GM13976 (cell line): ENCODE data around the gene TARBP2.
"Not testable (repeated sequence)": the region's sequence is repeated elsewhere in the genome, so short reads cannot be mapped to it uniquely, and the experiment has no call there.

Experiments used
- DNase-seq: peaks from one replicate; pipeline ENCODE4 v3.0.0; 2012; ENCODE audit warnings: low spot score
- in situ Hi-C: fragments of 300-500 bp; cut with MboI; formaldehyde crosslinking; loops from one replicate; pipeline ENCODE4 v1.12.0; 2022; ENCODE audit warnings: low sequenced_read_pairs, mixed read lengths, inconsistent platforms; ENCODE audit not compliant: unreplicated experiment
- TF ChIP-seq, protein P1 (sequence below): IDR thresholded peaks from 2 replicates; pipeline ENCODE4 v1.5.1; 2012; ENCODE audit warnings: borderline replicate concordance, mild to moderate bottlenecking; ENCODE audit not compliant: insufficient read depth; ENCODE audit errors: extremely low read depth, missing control alignments, control extremely low read depth

Gene TARBP2

GRCh38 chr12:53533471-53533870 is 32.4 kb downstream of the TARBP2 start:
- TF ChIP-seq, protein P1, sequence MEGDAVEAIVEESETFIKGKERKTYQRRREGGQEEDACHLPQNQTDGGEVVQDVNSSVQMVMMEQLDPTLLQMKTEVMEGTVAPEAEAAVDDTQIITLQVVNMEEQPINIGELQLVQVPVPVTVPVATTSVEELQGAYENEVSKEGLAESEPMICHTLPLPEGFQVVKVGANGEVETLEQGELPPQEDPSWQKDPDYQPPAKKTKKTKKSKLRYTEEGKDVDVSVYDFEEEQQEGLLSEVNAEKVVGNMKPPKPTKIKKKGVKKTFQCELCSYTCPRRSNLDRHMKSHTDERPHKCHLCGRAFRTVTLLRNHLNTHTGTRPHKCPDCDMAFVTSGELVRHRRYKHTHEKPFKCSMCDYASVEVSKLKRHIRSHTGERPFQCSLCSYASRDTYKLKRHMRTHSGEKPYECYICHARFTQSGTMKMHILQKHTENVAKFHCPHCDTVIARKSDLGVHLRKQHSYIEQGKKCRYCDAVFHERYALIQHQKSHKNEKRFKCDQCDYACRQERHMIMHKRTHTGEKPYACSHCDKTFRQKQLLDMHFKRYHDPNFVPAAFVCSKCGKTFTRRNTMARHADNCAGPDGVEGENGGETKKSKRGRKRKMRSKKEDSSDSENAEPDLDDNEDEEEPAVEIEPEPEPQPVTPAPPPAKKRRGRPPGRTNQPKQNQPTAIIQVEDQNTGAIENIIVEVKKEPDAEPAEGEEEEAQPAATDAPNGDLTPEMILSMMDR, result no peak
- in situ Hi-C loops, result no loop called here
- DNase-seq, result no peak

DNA sequence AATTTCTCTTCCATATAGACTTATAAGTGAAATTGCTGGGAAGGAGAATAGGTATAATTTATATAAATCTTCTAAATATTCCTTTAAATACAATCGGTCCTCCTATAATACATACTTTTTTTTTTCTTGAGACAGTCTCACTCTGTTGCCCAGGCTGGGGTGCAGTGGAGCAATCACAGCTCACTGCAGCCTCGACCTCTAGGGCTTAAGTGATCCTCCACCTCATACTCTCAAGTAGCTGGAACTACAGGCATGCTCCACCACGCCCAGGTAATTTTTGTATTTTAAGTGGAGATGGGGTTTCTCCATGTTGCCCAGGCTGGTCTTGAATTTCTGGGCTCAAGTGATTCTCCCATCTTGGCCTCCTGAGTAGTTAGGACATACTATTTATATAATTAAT is 35.9 kb downstream of the TARBP2 start:
- DNase-seq, result no peak
- TF ChIP-seq, protein P1, result no peak
- in situ Hi-C loops, result no loop called here

GRCh38 chr12:53538209-53538689 is 37.2 kb downstream of the TARBP2 start:
- TF ChIP-seq, protein P1, result no peak
- in situ Hi-C loops, result no loop called here
- no peak for DNase-seq

- in situ Hi-C loops, result no loop called here
- TF ChIP-seq, protein P1, result no peak
- DNase-seq, result no peak
These were observed 38.4 kb downstream of the TARBP2 start for GRCh38 chr12:53539526-53539925.

- TF ChIP-seq, protein P1, result peak; percentile 85
- peak; percentile 78 for DNase-seq
- in situ Hi-C loops, result loop anchor here (10.0 kb wide), 1 partner anchor 201 kb away; no protein-coding TSS in a partner anchor
These were observed 42.5 kb downstream of the TARBP2 start for GRCh38 chr12:53543539-53543938.

- in situ Hi-C loops, result loop anchor here (5.0 to 10.0 kb wide), 2 partner anchors 129 to 196 kb away; partner anchors contain the start of gene ATP5MC2
- DNase-seq, result not testable (repeated sequence)
These were observed 47.3 kb downstream of the TARBP2 start for GRCh38 chr12:53548354-53548753.

- in situ Hi-C loops, DNase-seq: not testable (repeated sequence)
These were observed 49.0 kb downstream of the TARBP2 start for GRCh38 chr12:53550131-53550530.

GRCh38 chr12:53550595-53550994 is 49.5 kb downstream of the TARBP2 start:
- no peak for DNase-seq
- in situ Hi-C loops, result no loop called here
- TF ChIP-seq, protein P1, result no peak
